G401 (cell line): ENCODE results near the gene GH1. TPM values are rescaled to one million over a fixed set of nuclear protein-coding genes. Genes with fewer than 3 reads are reported as not detected.
"Not testable (repeated sequence)": the region's sequence is repeated elsewhere in the genome, so short reads cannot be mapped to it uniquely, and the experiment has no call there.

Source experiments
- DNase-seq: peaks from one replicate; pipeline ENCODE4 v3.0.0-alpha.2; 2015; ENCODE audit warnings: low spot score
- in situ Hi-C: cut with HindIII; loops from 2 replicates; pipeline ENCODE4 v1.10.0; 2016; ENCODE audit warnings: low sequenced_read_pairs, mixed read lengths
- total RNA-seq: library from RNA; depleted of rRNA; stranded (reverse); fragments of >200 nt; shearing (Covaris generic); gene quantifications from 2 replicates; pipeline ENCODE4 v1.2.3, GENCODE V29; 2014; rRNA removed

GH1 gene
- not detected in 2 replicates for total RNA-seq

GRCh38 chr17:63918789-63919305, at the start of gene GH1:
Gene GH1 (minus strand): TSS chr17:63918839. CDS start chr17:63918776, 63 bp downstream.
- DNase-seq, in situ Hi-C loops: not testable (repeated sequence)

DNA sequence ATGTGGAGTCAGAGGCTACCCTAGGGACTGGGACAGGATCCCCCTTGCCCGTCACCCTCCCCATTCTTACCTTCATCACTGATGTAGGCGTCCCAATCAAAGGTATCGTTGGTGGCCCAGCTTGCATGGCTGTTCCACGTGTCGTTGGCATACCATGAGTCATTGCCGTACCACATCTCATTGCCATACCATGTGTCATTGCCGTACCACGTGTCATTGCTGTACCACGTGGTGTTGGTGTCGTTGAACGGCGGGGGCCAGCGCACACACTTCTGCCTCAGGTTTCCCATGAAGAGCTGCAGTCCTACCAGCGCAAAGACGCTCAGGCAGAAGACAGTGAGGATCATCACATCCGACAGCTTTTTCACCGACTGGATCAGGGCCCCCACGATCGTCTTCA, 49.3 kb upstream of the GH1 start:
- in situ Hi-C loops: no loop called here
- DNase-seq: no peak

DNA sequence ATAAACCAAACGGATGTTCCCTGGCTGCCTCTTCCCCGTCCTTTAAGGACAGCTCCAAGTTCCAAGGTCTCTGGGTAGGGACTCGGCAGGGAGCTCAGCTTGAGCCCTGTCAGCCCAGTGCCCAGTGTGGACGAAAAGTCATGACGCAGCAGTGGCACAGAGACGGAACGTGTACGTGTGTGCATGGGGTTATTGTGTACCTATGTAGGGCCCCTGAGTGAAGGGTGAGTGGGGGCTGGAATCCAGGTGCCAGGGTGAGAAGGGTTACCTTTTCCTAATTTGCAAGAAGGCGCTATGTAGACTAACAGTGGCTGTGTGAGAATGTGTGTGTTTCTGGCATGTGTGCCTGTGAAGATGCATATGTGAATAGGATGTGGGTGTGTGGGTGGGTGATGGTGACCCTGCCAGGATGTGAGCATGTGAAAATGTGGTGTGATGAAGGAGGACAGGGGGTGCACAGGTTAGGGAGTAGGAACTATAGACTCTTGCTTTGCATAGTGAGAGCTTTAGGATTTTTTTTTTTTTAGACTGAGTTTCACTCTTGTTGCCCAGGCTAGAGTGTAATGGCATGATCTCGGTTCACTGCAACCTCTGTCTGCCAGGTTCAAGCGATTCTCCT, 48.1 kb upstream of the GH1 start:
- in situ Hi-C loops: no loop called here

DNA sequence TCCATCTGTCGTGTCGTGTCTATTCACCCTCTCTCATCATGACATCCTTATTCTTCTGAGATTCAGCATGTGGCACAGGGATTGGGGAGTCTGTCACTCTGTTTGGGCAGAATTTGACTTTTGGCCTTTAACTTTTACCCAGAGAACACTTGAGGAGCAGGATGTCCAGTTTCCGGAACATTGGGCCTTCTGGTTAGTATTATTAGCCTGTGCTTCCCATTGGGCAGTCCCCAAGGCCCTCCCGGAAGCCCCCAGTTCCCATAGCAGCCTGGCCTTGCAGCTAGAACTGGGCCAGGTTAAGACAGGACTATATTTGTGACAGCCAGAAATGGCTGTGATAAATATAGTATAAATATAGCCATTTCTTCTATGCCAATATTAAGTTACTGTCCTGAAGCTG, 44.5 kb upstream of the GH1 start:
- no peak for DNase-seq
- in situ Hi-C loops: no loop called here

More for the DNA sequence above, 48.1 kb upstream of the GH1 start:
- DNase-seq: no peak

DNA sequence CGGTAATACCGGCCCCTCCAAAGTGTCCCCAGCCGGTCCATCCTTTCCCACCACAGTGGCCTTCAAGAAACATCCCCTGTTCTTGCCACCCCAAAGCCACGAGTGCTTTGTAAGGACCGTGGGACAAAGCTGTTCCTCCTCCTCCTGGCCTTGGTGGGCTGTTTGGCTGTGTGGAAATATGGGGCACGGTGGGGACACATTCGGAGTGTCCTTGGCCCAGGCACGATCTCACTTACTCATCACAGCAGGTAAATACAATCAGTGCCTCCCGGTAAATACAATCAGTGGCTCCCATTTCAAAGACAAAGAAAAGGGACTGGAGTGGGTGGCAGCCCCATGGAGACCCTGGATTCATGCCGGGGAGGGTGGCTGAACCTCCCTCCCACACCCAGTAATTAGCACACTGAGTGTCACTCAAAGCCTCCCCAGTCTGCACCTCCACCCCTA, 43.7 kb upstream of the GH1 start:
- in situ Hi-C loops: no loop called here
- no peak for DNase-seq

GRCh38 chr17:63961355-63962212, 42.9 kb upstream of the GH1 start:
- in situ Hi-C loops: no loop called here
- peak; percentile 4 for DNase-seq

DNA sequence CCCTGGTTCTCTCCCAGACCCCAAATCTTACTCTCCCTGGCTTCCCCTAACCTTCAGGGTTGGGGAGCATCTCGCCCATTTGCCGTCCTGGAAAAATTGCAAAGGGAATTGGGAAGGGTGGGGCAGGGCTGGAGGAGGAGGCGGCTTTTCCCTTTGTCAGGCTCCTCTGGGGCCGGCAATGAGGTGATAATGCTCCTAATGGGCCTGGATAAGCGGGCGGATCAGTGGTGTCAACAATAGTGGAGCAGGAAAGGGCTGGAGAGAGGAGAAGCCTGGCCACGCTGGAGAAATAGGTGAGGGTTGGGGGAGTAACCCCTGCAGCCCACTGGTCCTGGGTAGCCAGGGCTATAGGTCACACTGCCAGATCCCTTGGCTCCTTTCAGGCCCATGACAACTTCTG, 41.8 kb upstream of the GH1 start:
- no peak for DNase-seq
- in situ Hi-C loops: no loop called here

DNA sequence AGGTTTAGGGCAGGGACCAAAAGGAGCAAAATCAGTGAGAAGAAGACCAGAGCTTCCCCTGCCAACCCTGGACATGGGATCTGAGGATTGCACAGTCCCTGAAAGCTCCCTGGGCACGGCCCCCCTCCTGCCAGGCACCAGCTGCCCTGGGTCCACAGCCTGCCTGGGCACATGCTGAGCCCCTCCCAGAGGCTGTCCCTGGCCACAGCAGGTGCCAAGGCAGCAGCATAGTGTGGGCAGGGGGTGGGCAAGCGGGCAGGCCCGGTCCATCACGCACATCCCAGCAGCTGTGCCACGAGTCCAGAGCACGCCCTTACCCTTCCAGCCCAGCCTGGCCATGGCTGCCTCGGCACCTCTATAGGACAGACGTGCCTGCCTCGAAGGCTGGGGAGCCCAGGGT, 41.4 kb upstream of the GH1 start:
- no peak for DNase-seq
- in situ Hi-C loops: no loop called here

DNA sequence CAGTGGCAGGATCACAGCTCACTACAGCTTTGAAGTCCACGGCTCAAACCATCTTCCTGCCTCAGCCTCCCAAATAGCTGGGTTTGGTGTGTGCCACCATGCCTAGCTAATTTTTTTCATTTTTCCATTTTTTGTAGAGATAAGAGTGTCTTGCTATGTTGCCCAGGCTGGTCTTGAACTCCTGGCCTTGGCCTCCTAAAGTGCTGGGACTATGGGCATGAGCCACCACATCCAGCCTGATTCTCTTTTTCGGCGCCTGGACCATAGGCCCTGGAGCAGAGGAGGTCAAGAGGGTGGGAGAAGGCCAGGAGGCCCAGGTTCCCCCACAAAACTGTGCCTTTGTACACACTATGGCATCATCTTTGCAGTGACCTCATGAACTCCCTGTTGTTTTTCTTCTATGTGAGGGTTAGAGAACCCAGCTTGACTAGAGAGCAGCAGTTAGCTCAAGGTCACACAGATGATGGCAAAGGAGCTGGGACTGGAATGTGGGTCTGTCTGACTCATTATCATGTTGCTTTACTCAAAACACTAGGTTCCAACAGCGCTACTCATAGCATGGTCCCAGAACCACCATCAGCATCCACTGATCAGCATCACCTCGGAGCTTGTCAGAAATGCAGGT, 37.8 kb upstream of the GH1 start:
- in situ Hi-C loops: no loop called here
- no peak for DNase-seq

- in situ Hi-C loops: no loop called here
- no peak for DNase-seq
These were observed 37.2 kb upstream of the GH1 start for GRCh38 chr17:63955791-63956190.

GRCh38 chr17:63955232-63955631, 36.6 kb upstream of the GH1 start:
- no peak for DNase-seq
- in situ Hi-C loops: no loop called here

DNA sequence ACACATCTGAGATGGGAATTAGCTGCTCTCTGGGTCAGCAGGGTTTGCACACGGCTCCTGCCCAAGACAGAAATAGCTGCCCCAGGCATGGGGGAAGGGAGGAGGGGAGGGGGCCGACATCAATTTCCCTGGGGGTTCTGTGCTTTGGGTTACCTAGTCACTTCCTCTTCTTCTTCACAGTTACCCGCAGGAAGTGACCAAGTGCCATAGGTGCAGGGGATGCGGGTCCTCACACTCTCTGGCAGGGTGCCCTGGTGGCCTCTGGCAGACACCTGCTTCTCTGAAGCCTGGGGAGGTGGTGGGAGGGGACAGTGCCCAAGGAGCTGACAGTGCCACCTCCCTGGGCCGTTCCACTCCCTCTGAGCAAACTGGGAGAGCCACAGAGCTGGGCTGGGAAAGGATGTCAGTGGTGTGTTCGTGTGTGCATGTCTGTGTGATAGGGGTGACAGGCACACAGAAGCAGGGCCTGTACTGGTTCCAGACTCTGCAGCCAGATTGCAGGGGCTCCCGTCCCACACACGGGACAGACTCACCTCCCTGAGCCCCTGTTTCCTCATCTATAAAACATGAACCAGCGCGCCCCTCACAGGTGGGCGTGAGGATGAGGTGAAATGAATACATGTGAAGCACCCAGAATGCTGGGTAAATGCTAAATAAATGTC, 35.9 kb upstream of the GH1 start:
- DNase-seq: no peak
- in situ Hi-C loops: no loop called here

DNA sequence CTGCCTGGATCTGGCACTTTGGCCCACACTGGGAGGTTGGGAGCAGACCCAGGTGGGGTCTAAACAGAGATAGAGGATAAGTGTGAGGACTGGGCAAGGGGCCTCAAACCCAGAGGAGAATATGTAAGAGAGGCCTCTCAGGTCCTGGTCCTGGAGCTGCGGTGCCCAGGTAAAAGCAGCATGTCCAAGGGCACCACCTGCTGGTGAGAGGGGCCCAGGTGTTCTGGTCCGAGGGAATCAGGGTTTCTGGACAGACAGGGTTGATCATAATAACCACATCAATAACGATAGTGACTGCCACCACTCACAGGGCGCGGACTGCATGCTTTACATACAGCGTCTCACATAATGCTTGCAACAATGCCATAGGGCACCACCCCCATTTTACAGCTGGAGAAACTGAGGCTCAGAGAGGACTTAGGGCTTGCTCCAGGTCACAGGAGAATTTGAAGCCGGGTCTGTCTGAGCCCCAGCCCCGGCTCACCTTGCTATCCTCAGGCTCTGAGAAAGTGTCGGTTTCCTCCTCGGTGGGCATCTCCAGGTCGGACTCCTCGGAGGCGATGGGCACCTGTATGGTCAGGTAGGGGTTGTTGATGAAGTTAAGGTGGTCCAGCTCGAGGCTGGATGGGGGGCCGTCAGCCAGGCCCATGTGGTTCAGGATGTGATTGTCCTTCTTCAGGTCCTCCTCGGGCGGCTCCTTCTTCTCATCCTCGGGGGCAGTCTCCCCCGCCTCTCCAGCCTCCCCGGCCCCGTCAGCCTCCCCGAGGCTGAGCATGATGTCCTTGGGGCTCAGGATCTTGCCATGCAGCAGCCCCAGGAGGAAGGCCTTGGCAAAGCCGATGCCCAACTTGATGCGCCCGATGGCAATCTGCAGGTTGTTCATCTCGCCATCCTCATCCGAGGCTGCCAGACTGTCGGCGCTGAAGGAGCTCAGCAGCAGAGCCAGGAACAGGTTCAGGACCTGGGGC, 32.6 kb upstream of the GH1 start:
- DNase-seq: peak; percentile 1
- in situ Hi-C loops: no loop called here

DNA sequence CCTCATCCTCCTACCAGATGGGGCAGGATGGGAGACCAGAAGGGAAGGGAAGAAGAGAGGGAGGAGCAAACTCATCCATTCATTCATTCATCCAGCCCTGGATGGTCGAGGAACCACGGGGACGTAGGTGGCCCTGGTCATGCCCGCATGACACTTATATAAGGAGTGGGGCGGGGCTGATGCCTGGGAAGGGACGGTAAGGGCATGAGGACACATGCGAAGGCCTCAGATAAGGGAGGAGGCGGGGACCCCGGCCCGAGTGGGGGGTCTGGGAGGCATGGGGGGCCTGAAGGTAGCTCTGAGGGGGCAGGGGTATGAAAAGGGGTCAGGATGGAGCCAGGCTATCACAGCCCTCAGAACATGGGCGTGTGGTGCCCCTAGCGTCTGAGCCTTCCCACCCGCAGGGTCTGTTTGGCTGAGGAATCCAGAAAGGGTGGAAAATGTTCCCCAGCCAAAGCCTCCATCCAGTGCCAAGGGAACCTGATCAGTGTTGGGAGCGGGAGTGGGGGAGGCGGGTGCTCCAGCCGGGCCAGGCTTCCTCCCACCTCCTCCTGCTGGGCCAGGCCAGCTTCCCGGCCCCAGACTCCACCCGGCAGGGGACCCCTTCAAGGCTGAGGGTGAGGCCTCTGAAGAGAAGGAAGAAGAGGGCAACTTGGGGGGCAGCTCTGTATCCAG, 31.1 kb upstream of the GH1 start:
- DNase-seq: no peak
- in situ Hi-C loops: no loop called here

- in situ Hi-C loops: no loop called here
These were observed 29.9 kb upstream of the GH1 start for GRCh38 chr17:63948521-63948920.

DNA sequence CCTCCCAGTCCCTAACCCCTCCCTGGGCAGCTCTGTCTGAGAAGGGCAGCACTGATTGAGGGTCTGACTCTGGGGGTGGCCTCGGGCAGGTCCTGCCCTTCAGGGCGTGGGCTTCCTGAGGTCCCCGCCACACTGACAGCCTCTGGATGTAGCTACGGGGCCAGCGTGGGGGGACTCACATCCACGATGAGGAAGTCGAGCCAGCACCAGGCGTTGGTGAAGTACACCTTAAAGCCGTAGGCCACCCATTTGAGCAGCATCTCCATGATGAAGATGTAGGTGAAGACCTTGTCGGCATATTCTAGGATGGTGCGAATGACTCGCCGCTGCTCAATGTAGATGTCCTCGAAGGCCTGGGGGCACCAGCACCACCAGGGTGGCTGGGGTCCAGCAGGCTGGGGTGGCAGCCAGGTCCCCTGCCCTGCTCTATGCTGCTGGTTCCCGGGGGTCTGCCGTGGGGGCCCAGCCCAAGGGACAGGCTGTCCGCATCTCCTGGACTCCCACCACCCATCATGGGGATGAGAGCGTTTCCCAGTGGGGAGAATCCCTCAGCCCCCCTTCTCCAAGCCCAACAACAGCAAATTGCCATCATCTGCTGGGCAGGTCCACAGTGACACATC, 29.2 kb upstream of the GH1 start:
- no peak for DNase-seq

More at GRCh38 chr17:63948521-63948920, 29.9 kb upstream of the GH1 start:
- no peak for DNase-seq

More for the DNA sequence above, 29.2 kb upstream of the GH1 start:
- in situ Hi-C loops: no loop called here
